Pons (tissue), 1 donor: Measurements from ENCODE around the gene EDNRA.

Experiments used
- DNase-seq: peaks from one replicate; pipeline ENCODE4 v3.0.0-alpha.2; 2016; ENCODE audit warnings: low spot score

Gene EDNRA

DNA sequence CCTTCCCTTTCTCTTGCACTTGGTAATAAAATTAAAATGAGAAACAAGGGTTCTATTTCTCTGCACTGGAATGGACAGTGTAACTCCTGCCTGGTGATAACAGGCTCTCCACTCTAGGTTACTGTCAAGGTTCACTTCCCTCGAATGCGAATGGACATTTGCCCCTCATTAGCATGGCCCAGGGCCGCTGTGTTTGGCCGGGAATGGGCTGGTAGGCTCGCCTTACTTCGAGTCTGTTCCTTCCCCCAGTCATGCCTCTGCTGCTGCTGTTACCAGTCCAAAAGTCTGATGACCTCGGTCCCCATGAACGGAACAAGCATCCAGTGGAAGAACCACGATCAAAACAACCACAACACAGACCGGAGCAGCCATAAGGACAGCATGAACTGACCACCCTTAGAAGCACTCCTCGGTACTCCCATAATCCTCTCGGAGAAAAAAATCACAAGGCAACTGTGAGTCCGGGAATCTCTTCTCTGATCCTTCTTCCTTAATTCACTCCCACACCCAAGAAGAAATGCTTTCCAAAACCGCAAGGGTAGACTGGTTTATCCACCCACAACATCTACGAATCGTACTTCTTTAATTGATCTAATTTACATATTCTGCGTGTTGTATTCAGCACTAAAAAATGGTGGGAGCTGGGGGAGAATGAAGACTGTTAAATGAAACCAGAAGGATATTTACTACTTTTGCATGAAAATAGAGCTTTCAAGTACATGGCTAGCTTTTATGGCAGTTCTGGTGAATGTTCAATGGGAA is 61.5 kb downstream of the EDNRA start:
- no peak for DNase-seq

GRCh38 chr4:147543034-147543433 is 62.1 kb downstream of the EDNRA start:
- no peak for DNase-seq

GRCh38 chr4:147546349-147546748 is 65.5 kb downstream of the EDNRA start:
- DNase-seq, result no peak

- no peak for DNase-seq
Observed at GRCh38 chr4:147547314-147548056, 66.6 kb downstream of the EDNRA start.

DNA sequence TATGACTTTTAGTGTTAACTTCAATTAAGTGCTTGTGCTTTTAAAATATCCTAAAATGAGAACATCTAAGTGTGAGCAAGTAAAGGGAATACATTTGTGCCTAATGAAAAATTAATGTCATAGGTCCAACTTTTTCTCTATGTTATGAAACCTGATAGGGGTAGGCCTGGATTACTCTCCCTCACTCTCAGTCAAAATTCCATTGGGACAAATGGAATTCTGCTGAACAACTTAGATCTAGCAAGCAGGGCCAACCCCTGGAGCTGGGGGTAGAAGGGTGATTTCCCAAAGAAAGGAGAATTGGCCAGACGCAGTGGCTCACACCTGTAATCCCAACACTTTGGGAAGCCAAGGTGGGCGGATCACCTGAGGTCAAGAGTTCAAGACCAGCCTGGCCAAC is 67.4 kb downstream of the EDNRA start:
- no peak for DNase-seq

- DNase-seq, result no peak
Observed at GRCh38 chr4:147550626-147551246, 69.8 kb downstream of the EDNRA start.

GRCh38 chr4:147560625-147561024 is 79.7 kb downstream of the EDNRA start:
- DNase-seq, result no peak

GRCh38 chr4:147566762-147567161 is 85.9 kb downstream of the EDNRA start:
- DNase-seq, result no peak

- no peak for DNase-seq
Observed at GRCh38 chr4:147567276-147567675, 86.4 kb downstream of the EDNRA start.

GRCh38 chr4:147570616-147571015 is 89.7 kb downstream of the EDNRA start:
- no peak for DNase-seq

DNA sequence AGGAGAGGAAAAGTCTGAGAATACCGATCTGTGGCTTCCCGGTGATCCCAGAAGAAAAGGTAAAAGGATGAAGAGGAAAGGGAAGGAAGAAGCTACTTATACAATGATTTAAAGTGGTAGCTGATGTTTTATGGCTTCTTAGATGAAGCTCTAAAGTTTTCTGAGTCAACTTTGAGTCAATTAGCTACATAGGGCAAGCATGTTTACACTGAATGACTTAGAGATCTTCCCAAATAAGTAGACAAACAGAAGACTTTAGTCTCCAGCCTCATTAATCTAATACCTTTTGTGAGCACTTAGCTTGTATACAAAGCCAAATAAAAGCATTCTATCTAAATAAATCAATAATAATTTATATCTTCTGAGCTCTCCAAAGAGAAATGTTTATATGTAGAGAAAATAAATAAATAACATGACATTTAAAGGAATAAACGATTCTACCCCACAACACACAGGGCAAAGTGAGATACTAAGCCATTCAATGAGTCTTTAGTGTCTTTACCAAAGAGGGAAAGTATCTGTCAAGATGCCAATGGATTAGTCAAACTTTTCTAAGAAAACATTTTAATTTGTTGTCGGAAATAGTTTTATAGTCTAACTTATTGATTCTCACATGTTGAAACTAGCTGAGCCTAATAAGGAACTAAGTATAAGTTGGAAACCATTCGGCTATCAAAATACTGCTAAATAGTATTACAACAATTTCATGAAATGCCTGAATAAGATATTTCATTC is 90.3 kb downstream of the EDNRA start:
- DNase-seq, result no peak

DNA sequence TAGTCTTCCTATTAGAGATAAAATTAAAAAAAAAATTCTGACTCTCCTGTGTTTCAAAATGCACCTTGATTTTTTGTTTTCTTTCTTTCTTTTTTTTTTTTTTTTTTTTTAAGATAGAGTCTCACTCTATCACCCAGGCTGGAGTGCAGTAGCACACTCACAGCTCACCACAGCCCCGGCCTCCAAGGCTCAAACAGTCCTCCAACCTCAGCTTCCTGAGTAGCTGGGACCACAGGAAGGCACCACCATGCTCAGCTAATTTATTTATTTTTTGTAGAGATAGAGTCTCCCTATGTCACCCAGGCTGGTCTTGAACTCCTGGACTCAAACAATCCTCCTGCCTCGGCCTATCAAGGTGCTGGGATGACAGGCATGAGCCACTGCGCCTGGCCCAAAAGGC is 95.2 kb downstream of the EDNRA start:
- no peak for DNase-seq

DNA sequence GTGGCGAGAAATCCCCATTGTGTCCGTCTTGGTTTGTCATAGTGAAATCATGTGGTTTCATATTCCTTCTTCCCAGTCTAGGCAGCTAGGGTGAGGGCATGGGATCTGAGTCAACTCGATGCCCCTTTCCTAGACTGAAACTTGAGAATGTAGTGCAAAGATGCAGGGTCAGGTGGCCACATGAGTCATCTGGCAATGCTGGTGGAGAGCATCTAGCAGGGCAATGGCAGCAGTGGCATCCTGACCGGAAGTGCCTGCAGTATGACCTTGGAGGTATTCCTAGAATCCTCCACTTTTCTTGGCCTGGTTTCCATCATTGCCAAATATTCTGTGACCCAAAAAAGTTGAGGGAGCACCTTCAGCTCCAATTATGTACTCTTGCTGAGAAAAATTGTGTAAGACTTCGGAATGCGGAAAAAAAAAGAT is 97.2 kb downstream of the EDNRA start:
- DNase-seq, result no peak

DNA sequence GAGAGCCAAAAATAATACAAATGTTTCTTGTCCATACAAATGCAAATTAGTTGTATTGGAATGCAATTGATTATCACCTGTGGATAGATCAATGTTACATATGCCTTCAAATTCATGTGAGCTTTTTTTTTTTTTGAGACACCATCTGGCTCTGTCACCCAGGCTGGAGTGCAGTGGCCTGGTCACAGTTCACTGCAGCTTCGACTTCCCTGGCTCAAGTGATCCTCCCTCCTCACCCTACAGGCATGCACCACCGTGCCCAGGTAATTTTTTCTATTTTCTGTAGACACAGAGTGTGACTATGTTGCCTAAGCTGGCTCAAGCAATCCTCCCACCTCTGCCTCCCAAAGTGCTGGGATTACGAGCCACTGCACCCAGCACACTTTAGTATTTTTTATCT is 97.7 kb downstream of the EDNRA start:
- no peak for DNase-seq

- no peak for DNase-seq
Observed at GRCh38 chr4:147580396-147580795, 99.5 kb downstream of the EDNRA start.

- DNase-seq, result no peak
Observed at GRCh38 chr4:147581606-147582350, 100.9 kb downstream of the EDNRA start.

- DNase-seq, result no peak
Observed at GRCh38 chr4:147582386-147583060, 101.6 kb downstream of the EDNRA start.

- no peak for DNase-seq
Observed at GRCh38 chr4:147583876-147584275, 103.0 kb downstream of the EDNRA start.

GRCh38 chr4:147586032-147586431 is 105.1 kb downstream of the EDNRA start:
- no peak for DNase-seq

DNA sequence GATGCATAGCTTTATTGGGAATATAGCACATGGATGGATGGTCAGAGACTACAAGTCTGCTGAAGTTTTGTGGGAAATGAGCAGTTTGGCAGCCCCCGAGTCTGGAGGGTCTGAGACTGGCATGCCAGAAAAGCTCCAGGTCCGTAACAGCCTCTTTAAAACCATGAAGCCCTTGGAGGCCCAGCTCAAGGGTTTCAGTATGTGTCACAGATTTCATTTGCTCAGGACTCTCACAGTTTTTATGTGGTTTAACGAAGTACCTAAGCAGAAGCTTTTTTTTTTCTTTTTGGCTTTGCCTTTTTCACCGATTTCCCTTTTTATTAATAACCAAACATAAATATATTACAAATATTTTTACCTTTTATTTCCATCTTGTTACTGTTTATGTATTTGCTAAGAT is 105.7 kb downstream of the EDNRA start:
- DNase-seq, result no peak

- DNase-seq, result peak; percentile 87
Observed at GRCh38 chr4:147587041-147587440, 106.1 kb downstream of the EDNRA start.
